ENCODE results near the gene ASTN1.

DNA sequence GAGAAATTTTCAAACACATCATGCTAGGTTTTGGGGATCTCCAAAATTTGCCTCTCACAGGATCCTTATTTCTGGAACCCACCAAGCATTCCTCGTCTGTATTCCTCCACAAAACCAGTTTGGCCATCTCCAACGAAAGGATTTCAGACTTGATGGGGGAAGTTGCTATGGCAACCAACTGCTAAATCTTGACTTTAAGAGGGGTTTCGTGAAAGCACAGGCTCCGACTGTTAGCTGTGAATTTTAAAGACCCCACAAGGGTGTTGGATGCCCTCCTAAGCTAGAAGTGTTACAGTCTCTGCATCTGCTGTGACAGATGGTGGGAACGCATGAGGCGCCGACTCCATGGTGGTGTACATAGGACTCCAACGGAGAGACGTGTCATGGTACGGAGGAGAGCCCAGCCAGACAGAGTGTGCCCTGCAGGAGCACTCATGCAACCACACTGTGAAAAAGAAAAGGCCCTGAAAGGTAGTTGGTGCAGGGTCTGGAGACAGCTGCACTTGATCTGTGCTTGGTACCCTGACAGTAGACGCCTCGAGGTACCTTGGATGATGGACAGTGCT lies 147.1 kb downstream of the ASTN1 start:
- TF ChIP-seq, protein P1, sequence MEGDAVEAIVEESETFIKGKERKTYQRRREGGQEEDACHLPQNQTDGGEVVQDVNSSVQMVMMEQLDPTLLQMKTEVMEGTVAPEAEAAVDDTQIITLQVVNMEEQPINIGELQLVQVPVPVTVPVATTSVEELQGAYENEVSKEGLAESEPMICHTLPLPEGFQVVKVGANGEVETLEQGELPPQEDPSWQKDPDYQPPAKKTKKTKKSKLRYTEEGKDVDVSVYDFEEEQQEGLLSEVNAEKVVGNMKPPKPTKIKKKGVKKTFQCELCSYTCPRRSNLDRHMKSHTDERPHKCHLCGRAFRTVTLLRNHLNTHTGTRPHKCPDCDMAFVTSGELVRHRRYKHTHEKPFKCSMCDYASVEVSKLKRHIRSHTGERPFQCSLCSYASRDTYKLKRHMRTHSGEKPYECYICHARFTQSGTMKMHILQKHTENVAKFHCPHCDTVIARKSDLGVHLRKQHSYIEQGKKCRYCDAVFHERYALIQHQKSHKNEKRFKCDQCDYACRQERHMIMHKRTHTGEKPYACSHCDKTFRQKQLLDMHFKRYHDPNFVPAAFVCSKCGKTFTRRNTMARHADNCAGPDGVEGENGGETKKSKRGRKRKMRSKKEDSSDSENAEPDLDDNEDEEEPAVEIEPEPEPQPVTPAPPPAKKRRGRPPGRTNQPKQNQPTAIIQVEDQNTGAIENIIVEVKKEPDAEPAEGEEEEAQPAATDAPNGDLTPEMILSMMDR (IDR thresholded peaks at IDR 0.05 in 2 of 3, conservative IDR thresholded peaks at IDR 0.05 in 1 of 3; ENCODE audit: borderline replicate concordance in 1 of 3, insufficient read depth in 1 of 3, low read depth in 2 of 3, low read length in 2 of 3), result no peak
- TF ChIP-seq POLR2AphosphoS5 (IDR thresholded peaks at IDR 0.05; ENCODE audit: low read depth, low read length) (no peak), POLR2A (IDR thresholded peaks at IDR 0.05; ENCODE audit: borderline replicate concordance, extremely low read depth, insufficient read depth, insufficient read length) (no peak), RAD21 (IDR thresholded peaks at IDR 0.05; ENCODE audit: low read depth) (no peak), SP1 (IDR thresholded peaks at IDR 0.05; ENCODE audit: low read depth) (no peak), ELF1 (IDR thresholded peaks at IDR 0.05; ENCODE audit: borderline replicate concordance, low read depth) (no peak), EZH2 (IDR thresholded peaks at IDR 0.05) (no peak), EZH2phosphoT487 (IDR thresholded peaks at IDR 0.05; ENCODE audit: borderline replicate concordance) (no peak), CEBPB (IDR thresholded peaks at IDR 0.05; ENCODE audit: low read depth) (no peak)
- TF ChIP-seq, protein P2, sequence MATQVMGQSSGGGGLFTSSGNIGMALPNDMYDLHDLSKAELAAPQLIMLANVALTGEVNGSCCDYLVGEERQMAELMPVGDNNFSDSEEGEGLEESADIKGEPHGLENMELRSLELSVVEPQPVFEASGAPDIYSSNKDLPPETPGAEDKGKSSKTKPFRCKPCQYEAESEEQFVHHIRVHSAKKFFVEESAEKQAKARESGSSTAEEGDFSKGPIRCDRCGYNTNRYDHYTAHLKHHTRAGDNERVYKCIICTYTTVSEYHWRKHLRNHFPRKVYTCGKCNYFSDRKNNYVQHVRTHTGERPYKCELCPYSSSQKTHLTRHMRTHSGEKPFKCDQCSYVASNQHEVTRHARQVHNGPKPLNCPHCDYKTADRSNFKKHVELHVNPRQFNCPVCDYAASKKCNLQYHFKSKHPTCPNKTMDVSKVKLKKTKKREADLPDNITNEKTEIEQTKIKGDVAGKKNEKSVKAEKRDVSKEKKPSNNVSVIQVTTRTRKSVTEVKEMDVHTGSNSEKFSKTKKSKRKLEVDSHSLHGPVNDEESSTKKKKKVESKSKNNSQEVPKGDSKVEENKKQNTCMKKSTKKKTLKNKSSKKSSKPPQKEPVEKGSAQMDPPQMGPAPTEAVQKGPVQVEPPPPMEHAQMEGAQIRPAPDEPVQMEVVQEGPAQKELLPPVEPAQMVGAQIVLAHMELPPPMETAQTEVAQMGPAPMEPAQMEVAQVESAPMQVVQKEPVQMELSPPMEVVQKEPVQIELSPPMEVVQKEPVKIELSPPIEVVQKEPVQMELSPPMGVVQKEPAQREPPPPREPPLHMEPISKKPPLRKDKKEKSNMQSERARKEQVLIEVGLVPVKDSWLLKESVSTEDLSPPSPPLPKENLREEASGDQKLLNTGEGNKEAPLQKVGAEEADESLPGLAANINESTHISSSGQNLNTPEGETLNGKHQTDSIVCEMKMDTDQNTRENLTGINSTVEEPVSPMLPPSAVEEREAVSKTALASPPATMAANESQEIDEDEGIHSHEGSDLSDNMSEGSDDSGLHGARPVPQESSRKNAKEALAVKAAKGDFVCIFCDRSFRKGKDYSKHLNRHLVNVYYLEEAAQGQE (IDR thresholded peaks at IDR 0.05; ENCODE audit: low read depth), result no peak

All from HCT116 (cell line).